Measurements from ENCODE around the gene ZFYVE26.
"Not testable (repeated sequence)": the region's sequence is repeated elsewhere in the genome, so short reads cannot be mapped to it uniquely, and the experiment has no call there.

ZFYVE26 gene

DNA sequence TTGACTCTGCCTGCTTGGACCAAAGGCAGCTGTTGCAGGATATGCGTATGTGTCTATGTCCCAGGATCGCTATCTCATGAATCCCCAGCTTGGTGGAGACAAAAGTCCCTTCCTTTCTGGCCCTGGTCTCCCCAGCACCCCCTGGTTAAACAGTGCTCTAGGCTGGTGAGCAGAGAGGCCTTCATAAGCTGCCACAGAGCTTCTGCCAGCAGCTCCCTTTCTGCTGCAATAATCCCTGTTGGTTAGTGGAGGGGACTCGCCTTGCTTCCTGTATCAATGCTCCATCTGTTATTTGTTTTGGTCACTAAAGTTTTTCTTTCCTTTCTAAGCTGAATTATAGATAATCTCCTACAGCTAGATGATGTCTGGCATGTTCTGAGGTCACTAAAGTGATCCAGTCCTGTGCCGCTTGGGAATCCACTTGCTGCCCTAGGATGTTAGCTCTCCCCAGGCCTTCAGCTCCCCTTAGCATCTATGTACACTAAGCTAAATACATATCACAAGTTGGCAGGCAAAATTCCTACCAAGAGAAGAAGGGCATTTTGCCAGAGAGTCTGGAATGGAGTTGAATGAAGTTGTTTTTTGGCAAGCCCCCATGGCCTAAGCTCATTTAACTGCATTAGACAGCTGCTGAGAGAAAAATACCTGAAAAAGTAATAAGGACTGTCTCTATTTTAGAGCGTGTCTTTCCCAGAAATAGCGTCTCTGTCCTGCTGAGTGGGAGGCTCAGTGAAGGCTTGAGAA, 66.9 kb downstream of the ZFYVE26 start:
- no peak for DNase-seq (ENCODE audit: low spot score)

GRCh38 chr14:67748312-67748711, 68.1 kb downstream of the ZFYVE26 start:
- no peak for DNase-seq (ENCODE audit: low spot score)

- DNase-seq (ENCODE audit: low spot score): peak; percentile 41
Measured at GRCh38 chr14:67746927-67747326, 69.5 kb downstream of the ZFYVE26 start.

DNA sequence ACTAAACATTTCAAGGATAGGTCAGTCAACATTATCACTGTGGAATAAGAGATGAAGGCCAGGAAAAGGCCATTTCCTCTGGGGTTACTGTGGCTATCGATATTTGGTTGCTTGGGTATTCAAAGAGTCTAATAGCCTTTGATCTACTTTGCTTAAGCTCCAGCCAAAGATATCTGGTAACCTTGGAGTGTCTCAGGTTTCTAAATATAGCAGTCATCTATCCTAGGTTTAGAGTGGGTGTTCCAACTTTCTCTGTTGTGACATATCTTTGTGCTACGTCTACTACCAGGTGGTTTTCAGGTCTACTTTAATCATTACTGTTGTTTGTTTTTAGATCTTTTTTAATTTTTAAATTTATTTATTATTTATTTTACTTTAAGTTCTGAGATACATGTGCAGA, 72.3 kb downstream of the ZFYVE26 start:
- DNase-seq (ENCODE audit: low spot score): no peak

DNA sequence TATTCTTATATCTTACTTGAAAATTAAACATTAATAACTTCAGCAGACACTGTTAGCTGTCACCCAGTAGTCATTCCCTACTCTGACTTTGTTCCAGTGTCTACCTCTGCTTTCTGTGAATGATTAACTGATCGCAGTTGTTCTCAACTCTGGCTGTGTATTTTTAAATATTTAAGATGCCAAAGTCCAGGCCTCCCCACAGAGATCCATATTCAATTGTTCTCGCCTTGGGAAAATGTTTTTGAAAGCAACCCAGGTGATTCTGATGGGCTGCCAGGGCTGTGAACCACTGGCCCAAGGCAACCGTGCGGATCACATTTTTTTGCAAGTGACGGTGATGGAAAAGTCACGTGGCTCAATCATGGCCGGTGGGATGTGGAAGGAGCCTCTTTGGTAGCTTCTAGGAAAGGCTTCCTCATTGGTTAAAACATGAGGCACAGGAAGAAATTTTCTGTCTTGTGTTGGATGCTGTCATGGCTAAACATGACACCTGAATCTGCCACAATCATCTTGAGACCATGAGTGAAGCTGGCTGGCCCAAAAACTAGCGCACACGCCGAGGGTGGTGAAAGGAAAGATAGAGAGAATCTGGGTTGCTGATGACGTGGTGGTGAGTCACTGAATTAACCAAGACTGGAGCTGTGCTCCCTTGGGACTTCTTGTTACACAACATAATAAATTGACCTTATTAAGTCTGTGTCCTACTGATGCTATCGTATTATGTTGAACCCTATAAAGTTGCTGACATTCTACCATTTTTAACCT, 77.5 kb downstream of the ZFYVE26 start:
- no peak for DNase-seq (ENCODE audit: low spot score)

- DNase-seq (ENCODE audit: low spot score): no peak
Measured at GRCh38 chr14:67736771-67737170, 79.6 kb downstream of the ZFYVE26 start.

- no peak for DNase-seq (ENCODE audit: low spot score)
Measured at GRCh38 chr14:67735336-67736147, 80.8 kb downstream of the ZFYVE26 start.

GRCh38 chr14:67734675-67735074, 81.7 kb downstream of the ZFYVE26 start:
- DNase-seq (ENCODE audit: low spot score): no peak

DNA sequence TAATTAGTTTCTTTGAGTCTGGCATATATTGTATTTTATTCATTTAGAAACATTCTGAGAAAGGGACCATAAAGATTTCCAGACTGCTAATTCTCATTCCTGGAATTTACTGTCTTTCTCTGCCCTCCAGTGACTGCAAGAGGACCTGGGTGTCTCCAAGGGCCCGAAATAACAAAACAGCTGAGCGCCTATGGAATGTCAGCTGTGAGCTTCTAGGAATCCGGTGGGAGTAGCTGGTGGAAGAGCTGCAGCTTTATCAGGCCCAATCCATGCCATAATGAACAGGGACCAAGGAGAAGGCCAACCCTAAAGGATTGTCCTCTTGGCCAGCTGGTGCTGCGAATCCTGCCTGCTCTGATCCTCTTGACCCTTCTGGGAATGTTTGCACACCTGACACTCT, 82.8 kb downstream of the ZFYVE26 start:
- no peak for DNase-seq (ENCODE audit: low spot score)

DNA sequence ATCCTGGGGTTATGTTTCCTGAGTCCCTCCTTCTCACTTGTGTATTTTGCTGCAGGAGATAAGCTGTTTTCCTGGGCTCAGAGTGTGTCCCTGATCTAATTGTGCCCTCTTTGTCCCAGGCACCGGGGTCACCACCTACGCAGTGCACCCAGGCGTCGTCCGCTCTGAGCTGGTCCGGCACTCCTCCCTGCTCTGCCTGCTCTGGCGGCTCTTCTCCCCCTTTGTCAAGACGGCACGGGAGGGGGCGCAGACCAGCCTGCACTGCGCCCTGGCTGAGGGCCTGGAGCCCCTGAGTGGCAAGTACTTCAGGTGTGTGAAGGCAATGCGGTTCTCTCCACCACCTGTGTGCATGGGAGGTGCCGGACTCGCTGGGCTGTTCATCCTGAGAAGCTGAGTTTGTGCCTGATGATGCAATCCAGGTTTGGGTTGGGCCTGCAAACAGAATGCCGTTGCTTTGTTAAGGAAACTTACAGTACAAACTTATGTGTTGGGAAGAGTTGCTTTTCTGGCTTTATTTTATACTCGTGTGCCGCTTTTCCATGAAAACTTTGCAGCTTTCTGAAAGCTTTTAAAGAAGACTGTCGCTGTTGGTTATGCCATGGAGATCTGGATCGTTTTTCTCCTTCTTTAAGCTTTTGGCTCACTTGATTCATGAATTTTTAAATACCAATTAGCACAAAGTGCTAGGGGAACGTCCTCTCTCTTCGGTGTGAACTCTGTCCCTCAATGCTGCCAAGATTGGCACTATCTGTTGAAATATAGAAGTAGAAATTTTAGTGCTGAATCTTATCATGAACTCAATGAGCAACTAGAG, 87.1 kb downstream of the ZFYVE26 start:
- DNase-seq (ENCODE audit: low spot score): no peak

DNA sequence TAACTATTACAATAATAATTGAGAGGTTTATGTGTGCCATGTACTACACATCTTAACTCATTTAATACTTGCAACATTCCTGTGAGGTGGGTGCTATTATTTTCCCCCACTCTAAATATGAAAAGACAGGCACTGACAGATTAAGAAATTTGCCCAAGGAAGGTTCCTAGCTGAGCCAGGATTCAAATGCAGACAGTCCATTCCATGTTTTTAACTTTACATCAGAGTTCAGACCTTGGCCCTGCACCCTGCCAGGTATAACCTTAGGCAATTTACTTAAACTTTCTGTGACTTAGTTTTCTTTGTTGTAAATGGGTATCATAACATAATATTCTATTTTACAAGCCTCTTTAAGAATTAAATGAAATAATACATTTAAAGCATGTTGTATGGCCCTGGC, 88.1 kb downstream of the ZFYVE26 start:
- DNase-seq (ENCODE audit: low spot score): no peak

GRCh38 chr14:67727361-67727760, 89.0 kb downstream of the ZFYVE26 start:
- no peak for DNase-seq (ENCODE audit: low spot score)

- no peak for DNase-seq (ENCODE audit: low spot score)
Measured at GRCh38 chr14:67725171-67725570, 91.2 kb downstream of the ZFYVE26 start.

- no peak for DNase-seq (ENCODE audit: low spot score)
Measured at GRCh38 chr14:67722293-67722692, 94.1 kb downstream of the ZFYVE26 start.

DNA sequence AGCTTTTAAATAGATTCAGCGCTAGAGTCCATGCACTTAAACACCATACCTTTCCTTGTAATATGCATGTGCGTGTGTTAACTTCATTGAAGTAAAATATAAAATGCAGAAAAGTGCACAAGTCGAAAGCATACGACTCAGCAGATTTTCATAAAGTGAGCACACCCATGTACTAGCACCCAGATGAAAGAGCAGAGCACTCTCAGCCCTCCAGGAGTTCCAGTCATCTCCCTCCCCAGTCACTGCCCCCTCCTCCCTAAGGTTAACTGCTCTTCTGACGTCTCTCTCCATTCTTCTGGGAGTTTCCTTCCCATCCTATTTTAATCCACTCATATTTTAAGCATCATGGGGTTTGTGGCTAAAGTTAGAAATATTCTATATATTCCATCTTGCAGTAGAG, 94.5 kb downstream of the ZFYVE26 start:
- no peak for DNase-seq (ENCODE audit: low spot score)

DNA sequence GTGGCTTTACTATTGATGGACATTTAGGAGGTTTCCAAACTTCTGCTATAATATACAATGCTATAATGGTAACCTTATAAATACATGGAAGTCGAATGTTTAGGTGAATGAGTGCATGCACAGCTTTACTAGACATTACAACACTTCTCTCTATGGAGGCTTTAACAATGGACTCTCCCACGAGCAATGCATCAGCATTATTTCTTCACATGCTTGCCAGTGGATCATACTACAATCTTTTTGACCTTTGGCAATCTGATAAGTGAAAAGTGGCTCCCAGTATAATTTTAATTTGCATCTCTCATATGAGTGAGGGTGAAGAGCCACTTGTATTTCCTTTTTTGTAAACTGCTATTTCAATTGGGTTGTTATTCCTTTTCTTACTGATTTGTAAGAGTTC, 96.5 kb downstream of the ZFYVE26 start:
- no peak for DNase-seq (ENCODE audit: low spot score)

DNA sequence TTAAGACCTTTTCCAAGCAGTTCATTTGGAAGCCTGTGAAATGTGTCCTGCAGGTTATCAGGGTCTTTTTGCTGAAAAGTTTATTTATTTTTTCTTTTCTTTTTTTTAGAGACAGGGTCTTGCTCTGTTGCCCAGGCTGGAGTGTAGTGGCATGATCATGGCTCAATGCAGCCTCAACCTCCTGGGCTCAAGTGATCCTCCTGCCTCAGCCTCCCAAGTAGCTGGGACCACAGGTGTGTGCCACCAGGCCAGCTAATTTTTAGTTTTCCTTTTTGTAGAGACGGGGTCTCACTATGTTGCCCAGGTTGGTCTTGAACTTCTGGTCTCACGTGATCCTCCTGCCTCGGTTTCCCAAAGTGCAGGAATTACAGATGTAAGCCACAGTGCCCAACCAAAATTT, 97.0 kb downstream of the ZFYVE26 start:
- DNase-seq (ENCODE audit: low spot score): not testable (repeated sequence)

GRCh38 chr14:67718265-67718664, 98.1 kb downstream of the ZFYVE26 start:
- DNase-seq (ENCODE audit: low spot score): no peak

DNA sequence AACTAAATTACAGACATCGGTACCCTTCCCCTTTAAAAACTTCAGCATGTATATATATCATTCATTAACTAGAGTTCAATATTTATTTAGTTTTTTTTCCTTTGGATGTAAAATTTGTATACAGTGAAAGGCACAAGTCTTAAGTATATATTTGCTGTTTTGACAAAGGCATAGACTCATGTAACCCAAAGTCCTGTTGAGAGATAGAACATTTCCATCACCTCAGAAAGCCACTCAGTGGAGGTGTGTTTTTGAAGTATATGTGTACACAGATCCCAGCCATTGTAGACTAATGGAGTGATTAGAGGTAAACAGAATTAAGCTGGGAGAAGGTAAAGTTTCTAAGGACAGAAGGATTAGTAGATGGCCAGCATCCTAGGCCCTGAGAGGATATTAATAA, 99.3 kb downstream of the ZFYVE26 start:
- no peak for DNase-seq (ENCODE audit: low spot score)

DNA sequence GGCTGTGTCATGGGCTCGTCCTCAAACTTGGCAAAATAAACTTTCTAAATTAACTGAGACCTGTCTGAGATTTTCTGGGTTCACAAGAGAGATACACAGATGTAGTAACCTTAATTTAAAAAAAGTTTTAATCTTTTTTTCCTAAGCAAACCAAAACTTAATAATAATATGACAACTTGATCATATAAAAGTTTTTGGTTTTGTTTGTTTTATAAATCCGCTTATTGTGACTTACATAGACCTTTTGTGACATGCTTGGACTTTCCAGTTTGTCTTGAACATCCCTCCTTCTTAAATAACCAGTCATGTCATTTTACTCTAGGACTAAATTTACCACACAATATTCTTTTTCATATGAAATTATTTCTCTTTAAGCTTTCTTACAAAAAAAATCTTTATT, 106.2 kb downstream of the ZFYVE26 start:
- DNase-seq (ENCODE audit: low spot score): no peak

- not testable (repeated sequence) for DNase-seq (ENCODE audit: low spot score)
Measured at GRCh38 chr14:67709796-67710195, 106.6 kb downstream of the ZFYVE26 start.

GRCh38 chr14:67709346-67709745, 107.0 kb downstream of the ZFYVE26 start:
- not testable (repeated sequence) for DNase-seq (ENCODE audit: low spot score)
